GM13977 (cell line): Measurements from ENCODE around the gene ILKAP.

ENCODE experiments used
- DNase-seq: peaks from one replicate; pipeline ENCODE4 v3.0.0; 2012; ENCODE audit warnings: low spot score
- in situ Hi-C: fragments of 300-500 bp; cut with MboI; formaldehyde crosslinking; loops from one replicate; pipeline ENCODE4 v1.12.0; 2022; ENCODE audit warnings: low sequenced_read_pairs, low pct_unique_long_range_greater_than_20kb, mixed read lengths, inconsistent platforms; ENCODE audit not compliant: unreplicated experiment
- TF ChIP-seq, protein P1 (sequence below): IDR thresholded peaks from 2 replicates; pipeline ENCODE4 v1.5.1; 2012; ENCODE audit warnings: mild to moderate bottlenecking, control low read depth; ENCODE audit not compliant: insufficient read depth; ENCODE audit errors: extremely low read depth, missing control alignments

Gene ILKAP

DNA sequence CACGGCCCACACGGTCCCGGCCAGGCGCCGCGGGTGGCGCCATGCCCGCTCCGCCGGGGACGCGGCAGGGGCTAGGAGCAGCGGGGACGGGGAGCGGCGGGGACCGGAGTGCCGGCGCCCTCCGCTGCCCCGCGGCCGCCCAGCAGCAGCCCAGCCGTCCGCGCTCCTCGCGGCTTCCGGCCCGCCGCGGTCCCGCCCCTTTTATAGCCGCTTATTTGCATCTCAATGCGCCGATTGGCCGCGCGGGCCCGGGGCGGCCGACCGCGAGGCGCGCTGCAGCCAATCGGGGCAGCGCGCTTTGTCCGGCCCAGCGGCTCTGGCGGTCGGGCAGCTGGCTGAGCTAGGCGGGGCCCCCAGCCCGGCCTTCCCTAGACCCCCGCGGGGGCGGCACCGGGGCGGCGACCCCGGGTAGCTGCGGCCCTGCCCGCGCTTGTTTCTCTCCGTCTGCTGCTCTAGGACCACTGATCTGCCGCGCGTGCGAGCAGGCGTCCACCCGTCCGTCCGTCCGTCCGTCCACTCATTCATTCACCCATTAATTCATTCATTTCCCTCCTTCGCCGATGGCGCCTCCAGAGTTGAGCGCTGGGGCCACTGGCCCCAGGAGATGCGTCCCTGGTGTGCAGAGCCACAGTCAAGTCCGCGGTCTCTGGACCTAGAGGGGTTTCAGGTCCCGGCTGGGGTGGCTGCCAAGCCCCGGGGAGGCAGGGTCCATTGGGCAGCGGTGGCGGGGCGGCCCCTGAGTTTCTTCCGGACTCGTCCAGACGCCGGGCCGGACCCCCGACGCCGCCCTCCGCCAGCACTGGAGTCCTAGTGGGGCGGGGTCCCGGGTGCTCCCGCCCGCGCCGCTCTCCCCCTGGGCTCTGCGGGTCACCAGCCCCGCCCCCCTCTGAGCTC lies 36.6 kb upstream of the ILKAP start, which contains the start of gene HES6:
TSS of gene HES6 (minus strand) at position 176 of the 894 bp plus-strand sequence. CDS start at position 43, 133 bp downstream.
- peak; percentile 97 for DNase-seq
- TF ChIP-seq, protein P1, sequence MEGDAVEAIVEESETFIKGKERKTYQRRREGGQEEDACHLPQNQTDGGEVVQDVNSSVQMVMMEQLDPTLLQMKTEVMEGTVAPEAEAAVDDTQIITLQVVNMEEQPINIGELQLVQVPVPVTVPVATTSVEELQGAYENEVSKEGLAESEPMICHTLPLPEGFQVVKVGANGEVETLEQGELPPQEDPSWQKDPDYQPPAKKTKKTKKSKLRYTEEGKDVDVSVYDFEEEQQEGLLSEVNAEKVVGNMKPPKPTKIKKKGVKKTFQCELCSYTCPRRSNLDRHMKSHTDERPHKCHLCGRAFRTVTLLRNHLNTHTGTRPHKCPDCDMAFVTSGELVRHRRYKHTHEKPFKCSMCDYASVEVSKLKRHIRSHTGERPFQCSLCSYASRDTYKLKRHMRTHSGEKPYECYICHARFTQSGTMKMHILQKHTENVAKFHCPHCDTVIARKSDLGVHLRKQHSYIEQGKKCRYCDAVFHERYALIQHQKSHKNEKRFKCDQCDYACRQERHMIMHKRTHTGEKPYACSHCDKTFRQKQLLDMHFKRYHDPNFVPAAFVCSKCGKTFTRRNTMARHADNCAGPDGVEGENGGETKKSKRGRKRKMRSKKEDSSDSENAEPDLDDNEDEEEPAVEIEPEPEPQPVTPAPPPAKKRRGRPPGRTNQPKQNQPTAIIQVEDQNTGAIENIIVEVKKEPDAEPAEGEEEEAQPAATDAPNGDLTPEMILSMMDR, result peak; percentile 5
- in situ Hi-C loops, result no loop called here

DNA sequence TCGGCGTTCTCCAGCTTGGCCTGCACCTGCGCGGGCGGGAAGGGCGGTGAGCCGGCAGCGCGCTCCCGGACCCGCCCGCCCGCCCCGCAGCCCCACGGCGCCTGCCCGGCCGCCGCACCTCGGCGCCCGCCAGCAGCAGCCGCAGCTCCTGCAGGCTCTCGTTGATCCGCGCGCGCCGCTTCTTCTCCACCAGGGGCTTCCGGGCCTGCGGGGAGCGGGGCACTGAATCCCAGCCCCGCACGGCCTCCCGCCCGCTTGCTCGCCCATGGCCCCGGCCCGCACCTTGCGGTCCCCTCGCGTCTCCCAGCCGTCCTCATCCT lies 36.0 kb upstream of the ILKAP start:
- TF ChIP-seq, protein P1, result no peak
- peak; percentile 57 for DNase-seq

GRCh38 chr2:238238766-238239542 lies 35.5 kb upstream of the ILKAP start:
- in situ Hi-C loops, result no loop called here
- no peak for DNase-seq
- TF ChIP-seq, protein P1, result no peak

More for the DNA sequence above, 36.0 kb upstream of the ILKAP start:
- in situ Hi-C loops, result no loop called here

DNA sequence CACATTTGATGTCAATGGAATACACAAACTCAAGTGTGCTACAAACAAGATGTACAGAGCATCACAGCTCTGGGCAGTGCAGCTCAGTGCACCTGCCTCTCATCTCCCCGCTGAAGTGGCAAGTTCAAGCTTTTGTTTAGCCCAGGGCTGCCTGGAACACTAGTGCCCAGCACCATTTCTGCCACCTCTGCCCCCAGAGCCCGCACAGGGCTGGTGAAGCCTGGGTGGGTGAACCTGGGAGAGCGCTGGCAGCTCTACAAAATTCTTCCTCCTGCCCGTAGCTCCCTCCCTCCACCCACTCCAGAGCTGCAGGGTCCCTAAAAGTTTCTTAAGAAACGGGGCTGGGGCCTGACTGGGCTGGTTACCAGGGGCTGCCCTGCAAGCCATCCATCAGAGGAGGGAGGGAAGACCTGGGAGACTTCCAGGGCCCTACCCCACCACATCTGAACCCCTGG lies 34.8 kb upstream of the ILKAP start:
- DNase-seq, result no peak
- in situ Hi-C loops, result no loop called here

GRCh38 chr2:238237431-238238135 lies 34.1 kb upstream of the ILKAP start:
- DNase-seq, result no peak
- TF ChIP-seq, protein P1, result no peak
- in situ Hi-C loops, result no loop called here

More for the DNA sequence above, 34.8 kb upstream of the ILKAP start:
- TF ChIP-seq, protein P1, result no peak

- DNase-seq, result no peak
- in situ Hi-C loops, result no loop called here
Measured at GRCh38 chr2:238236571-238236970, 33.1 kb upstream of the ILKAP start.

More at GRCh38 chr2:238236571-238236970, 33.1 kb upstream of the ILKAP start:
- TF ChIP-seq, protein P1, result no peak
